Liver (tissue), 9 donors: ENCODE data around the gene SPPL2C. TPM values are rescaled to one million over a fixed set of nuclear protein-coding genes. Genes with fewer than 3 reads are reported as not detected.

ENCODE experiments used
- DNase-seq: peaks from one replicate; pipeline ENCODE4 v3.0.0-alpha.2; 2017; ENCODE audit warnings: low spot score
- H3K27ac ChIP-seq, 2 donors: one replicate each; pipeline ENCODE4 v1.7.0; 2013; ENCODE audit warnings: inconsistent platforms in 2 of 2, low read length in 2 of 2, control low read depth in 1 of 2, low read depth in 1 of 2, mild to moderate bottlenecking in 1 of 2
- H3K27me3 ChIP-seq, 4 donors: one replicate each; pipeline versions ENCODE4 v1.6.1 to v1.7.0; 2013; ENCODE audit warnings: low read length in 3 of 4, inconsistent platforms in 1 of 4, mild to moderate bottlenecking in 1 of 4, moderate library complexity in 1 of 4; ENCODE audit not compliant: control insufficient read depth in 4 of 4, insufficient read depth in 4 of 4
- H3K36me3 ChIP-seq, 4 donors: one replicate each; pipeline versions ENCODE4 v1.6.1 to v1.7.0; 2013; ENCODE audit warnings: low read length in 3 of 4, mild to moderate bottlenecking in 3 of 4, low read depth in 1 of 4, moderate library complexity in 1 of 4; ENCODE audit not compliant: control insufficient read depth in 4 of 4, insufficient read depth in 3 of 4
- H3K4me1 ChIP-seq, 4 donors: one replicate each; pipeline versions ENCODE4 v1.6.1 to v1.7.0; 2013; ENCODE audit warnings: low read length in 3 of 4, mild to moderate bottlenecking in 3 of 4, moderate library complexity in 1 of 4; ENCODE audit not compliant: control insufficient read depth in 4 of 4, insufficient read depth in 4 of 4
- H3K4me3 ChIP-seq, 3 donors: one replicate each; pipeline versions ENCODE4 v1.6.1 to v1.7.0; 2013; ENCODE audit warnings: low read length in 3 of 3, control low read depth in 1 of 3, low read depth in 1 of 3, mild to moderate bottlenecking in 1 of 3
- H3K9ac ChIP-seq, 2 donors: one replicate each; pipeline ENCODE4 v1.7.0; 2013; ENCODE audit warnings: low read length in 2 of 2, mild to moderate bottlenecking in 2 of 2, moderate library complexity in 2 of 2, control low read depth in 1 of 2, low read depth in 1 of 2
- H3K9me3 ChIP-seq, 4 donors: one replicate each; pipeline versions ENCODE4 v1.6.1 to v1.7.0; 2013; ENCODE audit warnings: low read length in 3 of 4; ENCODE audit not compliant: control insufficient read depth in 4 of 4
- CTCF ChIP-seq: fragments of 150-350 bp; IDR thresholded peaks from 2 replicates; pipeline ENCODE4 v1.5.1; 2017; ENCODE audit warnings: improper control_type of control experiment, low read depth, low read length; ENCODE audit not compliant: missing input control
- EGR1 ChIP-seq, 2 donors: IDR thresholded peaks; 2 replicates each; pipeline ENCODE4 v1.6.1; 2016 to 2018; ENCODE audit warnings: antibody characterized with exemption in 2 of 2, low read depth in 2 of 2
- FOXA2 ChIP-seq: IDR thresholded peaks from 2 replicates; pipeline ENCODE4 v1.6.1; 2016; ENCODE audit warnings: antibody characterized with exemption
- GABPA ChIP-seq, 2 donors: IDR thresholded peaks in 1 of 2; conservative IDR thresholded peaks in 1 of 2; 2 replicates each; pipeline ENCODE4 v1.6.1; 2016; ENCODE audit warnings: antibody characterized with exemption in 2 of 2, mild to moderate bottlenecking in 1 of 2, moderate library complexity in 1 of 2
- HNF4G ChIP-seq: IDR thresholded peaks from 2 replicates; pipeline ENCODE4 v1.6.1; 2016; ENCODE audit warnings: antibody characterized with exemption
- JUND ChIP-seq, 2 donors: IDR thresholded peaks; 2 replicates each; pipeline ENCODE4 v1.6.1; 2016; ENCODE audit warnings: antibody characterized with exemption in 2 of 2
- MAX ChIP-seq: IDR thresholded peaks from 2 replicates; pipeline ENCODE4 v1.6.1; 2016; ENCODE audit warnings: antibody characterized with exemption
- NR2F2 ChIP-seq: IDR thresholded peaks from 2 replicates; pipeline ENCODE4 v1.6.1; 2016; ENCODE audit warnings: antibody characterized with exemption
- RXRA ChIP-seq, 2 donors: IDR thresholded peaks; 2 replicates each; pipeline ENCODE4 v1.6.1; 2017 to 2018; ENCODE audit warnings: antibody characterized with exemption in 2 of 2, mild to moderate bottlenecking in 1 of 2
- TAF1 ChIP-seq: conservative IDR thresholded peaks from 2 replicates; pipeline ENCODE4 v1.6.1; 2016; ENCODE audit warnings: antibody characterized with exemption, mild to moderate bottlenecking
- YY1 ChIP-seq: IDR thresholded peaks from 2 replicates; pipeline ENCODE4 v1.6.1; 2016; ENCODE audit warnings: antibody characterized with exemption, mild to moderate bottlenecking
- WGBS: extraction: QIAGEN DNeasy Blood & Tissue Kit; methylation state at CpG from one replicate; pipeline ENCODE4 v1.1.7; 2013; 5-methylcytosine and 5-hydroxymethylcytosine counted together
- polyA plus RNA-seq, 2 donors: library from polyadenylated mRNA; stranded (reverse) in 1 of 2; unstranded in 1 of 2; fragments of 200-250 nt in 1 of 2; fragments of >200 nt in 1 of 2; fragmentation: Nextera tagmentation in 1 of 2; extraction: Ambion mirVana in 1 of 2; gene quantifications; one replicate each; pipeline versions ENCODE4 v1.2.1 to v1.2.3, GENCODE V29; 2013 to 2015
- total RNA-seq, 2 donors: library from RNA; depleted of rRNA; stranded (reverse); fragments of >200 nt; gene quantifications; one replicate each; pipeline ENCODE4 v1.2.3, GENCODE V29; 2014
- TF ChIP-seq, protein P1 (sequence below): IDR thresholded peaks from 2 replicates; pipeline ENCODE4 v1.6.1; 2016; ENCODE audit warnings: antibody characterized with exemption
- TF ChIP-seq, protein P2 (sequence below): IDR thresholded peaks from 2 replicates; pipeline ENCODE4 v1.6.1; 2016; ENCODE audit warnings: antibody characterized with exemption, mild to moderate bottlenecking
- TF ChIP-seq, protein P3 (sequence below): IDR thresholded peaks from 2 replicates; pipeline ENCODE4 v1.6.1; 2016; ENCODE audit warnings: antibody characterized with exemption
- donor health status: healthy.
- donor health status: healthy.
- donor health status: healthy.
- donor health status: healthy.
- donor health status: healthy.

The SPPL2C gene
- total and polyA plus RNA-seq, 4 donors, result not detected

GRCh38 chr17:45809499-45809898 is 35.2 kb upstream of the SPPL2C start:
- DNase-seq, result no peak
- H3K36me3 ChIP-seq, result no peaks in the 10 kb centered on the region
- 84% methylated on average over 15 of the region's 15 CpGs for WGBS
- H3K27me3 ChIP-seq, result peaks cover 0 to 4% (median 0%) of the 10 kb centered on the region in 4 donors
- H3K4me3 ChIP-seq, result no peak overlapping the region
- no peaks in the 10 kb centered on the region for H3K4me1 ChIP-seq
- H3K27ac ChIP-seq, result no peak overlapping the region
- H3K9me3 ChIP-seq, result no peaks in the 10 kb centered on the region
- TF ChIP-seq GABPA (IDR thresholded peaks at IDR 0.05 in 1 of 2, conservative IDR thresholded peaks at IDR 0.05 in 1 of 2) (no peak), MAX (no peak), FOXA2 (no peak), TAF1 (no peak), JUND (IDR thresholded peaks at IDR 0.05) (no peak), YY1 (no peak), NR2F2 (no peak), EGR1 (IDR thresholded peaks at IDR 0.05; ENCODE audit: low read depth in 2 of 2) (no peak), RXRA (IDR thresholded peaks at IDR 0.05) (no peak)
- TF ChIP-seq, protein P1, sequence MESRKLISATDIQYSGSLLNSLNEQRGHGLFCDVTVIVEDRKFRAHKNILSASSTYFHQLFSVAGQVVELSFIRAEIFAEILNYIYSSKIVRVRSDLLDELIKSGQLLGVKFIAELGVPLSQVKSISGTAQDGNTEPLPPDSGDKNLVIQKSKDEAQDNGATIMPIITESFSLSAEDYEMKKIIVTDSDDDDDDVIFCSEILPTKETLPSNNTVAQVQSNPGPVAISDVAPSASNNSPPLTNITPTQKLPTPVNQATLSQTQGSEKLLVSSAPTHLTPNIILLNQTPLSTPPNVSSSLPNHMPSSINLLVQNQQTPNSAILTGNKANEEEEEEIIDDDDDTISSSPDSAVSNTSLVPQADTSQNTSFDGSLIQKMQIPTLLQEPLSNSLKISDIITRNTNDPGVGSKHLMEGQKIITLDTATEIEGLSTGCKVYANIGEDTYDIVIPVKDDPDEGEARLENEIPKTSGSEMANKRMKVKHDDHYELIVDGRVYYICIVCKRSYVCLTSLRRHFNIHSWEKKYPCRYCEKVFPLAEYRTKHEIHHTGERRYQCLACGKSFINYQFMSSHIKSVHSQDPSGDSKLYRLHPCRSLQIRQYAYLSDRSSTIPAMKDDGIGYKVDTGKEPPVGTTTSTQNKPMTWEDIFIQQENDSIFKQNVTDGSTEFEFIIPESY, result no peak
- TF ChIP-seq, protein P2, sequence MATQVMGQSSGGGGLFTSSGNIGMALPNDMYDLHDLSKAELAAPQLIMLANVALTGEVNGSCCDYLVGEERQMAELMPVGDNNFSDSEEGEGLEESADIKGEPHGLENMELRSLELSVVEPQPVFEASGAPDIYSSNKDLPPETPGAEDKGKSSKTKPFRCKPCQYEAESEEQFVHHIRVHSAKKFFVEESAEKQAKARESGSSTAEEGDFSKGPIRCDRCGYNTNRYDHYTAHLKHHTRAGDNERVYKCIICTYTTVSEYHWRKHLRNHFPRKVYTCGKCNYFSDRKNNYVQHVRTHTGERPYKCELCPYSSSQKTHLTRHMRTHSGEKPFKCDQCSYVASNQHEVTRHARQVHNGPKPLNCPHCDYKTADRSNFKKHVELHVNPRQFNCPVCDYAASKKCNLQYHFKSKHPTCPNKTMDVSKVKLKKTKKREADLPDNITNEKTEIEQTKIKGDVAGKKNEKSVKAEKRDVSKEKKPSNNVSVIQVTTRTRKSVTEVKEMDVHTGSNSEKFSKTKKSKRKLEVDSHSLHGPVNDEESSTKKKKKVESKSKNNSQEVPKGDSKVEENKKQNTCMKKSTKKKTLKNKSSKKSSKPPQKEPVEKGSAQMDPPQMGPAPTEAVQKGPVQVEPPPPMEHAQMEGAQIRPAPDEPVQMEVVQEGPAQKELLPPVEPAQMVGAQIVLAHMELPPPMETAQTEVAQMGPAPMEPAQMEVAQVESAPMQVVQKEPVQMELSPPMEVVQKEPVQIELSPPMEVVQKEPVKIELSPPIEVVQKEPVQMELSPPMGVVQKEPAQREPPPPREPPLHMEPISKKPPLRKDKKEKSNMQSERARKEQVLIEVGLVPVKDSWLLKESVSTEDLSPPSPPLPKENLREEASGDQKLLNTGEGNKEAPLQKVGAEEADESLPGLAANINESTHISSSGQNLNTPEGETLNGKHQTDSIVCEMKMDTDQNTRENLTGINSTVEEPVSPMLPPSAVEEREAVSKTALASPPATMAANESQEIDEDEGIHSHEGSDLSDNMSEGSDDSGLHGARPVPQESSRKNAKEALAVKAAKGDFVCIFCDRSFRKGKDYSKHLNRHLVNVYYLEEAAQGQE, result no peak
- no peak overlapping the region for H3K9ac ChIP-seq

DNA sequence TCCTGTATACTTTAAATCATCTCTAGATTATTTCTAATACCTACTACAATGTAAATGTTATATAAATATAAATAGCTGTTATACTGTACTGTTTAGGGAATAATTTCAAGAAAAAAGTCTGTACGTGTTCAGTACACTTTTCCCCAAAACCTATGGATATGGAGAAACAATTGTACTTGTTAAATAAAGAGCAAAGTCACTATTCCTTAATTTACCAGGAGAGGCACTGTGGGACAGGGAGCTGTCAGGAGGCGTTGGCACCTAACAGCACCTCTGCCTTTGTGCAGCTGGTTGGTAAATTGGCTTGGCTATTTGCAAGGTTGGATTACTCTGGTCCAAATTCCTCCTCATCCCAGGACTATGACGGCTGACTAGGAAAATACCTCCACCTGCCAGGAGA is 32.6 kb upstream of the SPPL2C start:
- Histone ChIP-seq H3K27ac (no peak overlapping the region), H3K4me3 (no peak overlapping the region), H3K4me1 (peaks cover 0 to 5% (median 3%) of the 10 kb centered on the region in 4 donors), H3K27me3 (no peaks in the 10 kb centered on the region), H3K9me3 (no peaks in the 10 kb centered on the region), H3K9ac (no peak overlapping the region), H3K36me3 (no peaks in the 10 kb centered on the region)
- 62% methylated on average over 3 of the region's 3 CpGs for WGBS
- TF ChIP-seq HNF4G, result no peak
- peak; percentile 9 for TF ChIP-seq CTCF
- TF ChIP-seq, protein P2, result no peak
- no peak for TF ChIP-seq EGR1 (IDR thresholded peaks at IDR 0.05; ENCODE audit: low read depth in 2 of 2)
- no peak for TF ChIP-seq MAX
- TF ChIP-seq, protein P3, sequence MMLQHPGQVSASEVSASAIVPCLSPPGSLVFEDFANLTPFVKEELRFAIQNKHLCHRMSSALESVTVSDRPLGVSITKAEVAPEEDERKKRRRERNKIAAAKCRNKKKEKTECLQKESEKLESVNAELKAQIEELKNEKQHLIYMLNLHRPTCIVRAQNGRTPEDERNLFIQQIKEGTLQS, result no peak
- no peak for TF ChIP-seq NR2F2
- TF ChIP-seq, protein P1, result no peak
- DNase-seq, result no peak
